ENCODE measurements around the gene GALK1.

GRCh38 chr17:75762513-75763268 lies 2.3 kb downstream of the GALK1 start:
- TF ChIP-seq CTCF (IDR thresholded peaks at IDR 0.05 in 4 of 5, conservative IDR thresholded peaks at IDR 0.05 in 1 of 5), result no peak
- TF ChIP-seq POLR2A (IDR thresholded peaks at IDR 0.05), result no peak

Data from gastrocnemius medialis (tissue), 4 donors.